IMR-90 (cell line): ENCODE results near the gene HS6ST3.

Experiments
- CEBPB ChIP-seq: IDR thresholded peaks from 2 replicates; pipeline ENCODE4 v1.6.1; 2012; ENCODE audit warnings: low read depth, low read length, improper control_type of control experiment
- MAFK ChIP-seq: IDR thresholded peaks from 2 replicates; pipeline ENCODE4 v1.6.1; 2012; ENCODE audit warnings: low read depth, low read length, improper control_type of control experiment
- POLR2A ChIP-seq: IDR thresholded peaks from 2 replicates; pipeline ENCODE4 v1.6.1; 2012; ENCODE audit warnings: mild to moderate bottlenecking, low read depth, low read length
- RAD21 ChIP-seq: IDR thresholded peaks from 2 replicates; pipeline ENCODE4 v1.6.1; 2012; ENCODE audit warnings: low read length, improper control_type of control experiment
- RCOR1 ChIP-seq: IDR thresholded peaks from 2 replicates; pipeline ENCODE4 v1.6.1; 2012; ENCODE audit warnings: mild to moderate bottlenecking, low read length, improper control_type of control experiment; ENCODE audit not compliant: insufficient replicate concordance
- TF ChIP-seq, protein P1 (sequence below): conservative IDR thresholded peaks from 2 replicates; pipeline ENCODE4 v1.5.1; 2012; ENCODE audit warnings: mild to moderate bottlenecking, low read depth, low read length, improper control_type of control experiment

DNA sequence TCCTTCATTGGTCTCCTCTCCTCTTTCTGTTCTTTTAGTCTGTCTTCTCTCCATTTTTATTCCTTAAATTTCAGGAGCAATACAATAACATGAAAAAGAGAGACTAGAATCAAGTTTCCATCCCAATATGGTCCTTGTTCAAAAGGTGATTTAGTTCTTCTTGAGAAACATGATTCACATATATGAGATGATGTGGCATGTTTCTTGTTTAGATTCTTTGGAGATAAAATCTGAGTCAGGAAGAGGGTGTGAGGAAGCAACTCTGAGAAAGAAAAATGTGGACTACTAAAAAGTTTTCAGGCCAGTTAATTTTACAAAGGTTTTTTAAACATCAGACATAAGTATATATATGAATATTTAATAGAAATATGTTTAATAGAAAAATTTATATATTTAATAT, 673.0 kb downstream of the HS6ST3 start:
- TF ChIP-seq MAFK (no peak), CEBPB (no peak), POLR2A (no peak), RAD21 (no peak), RCOR1 (no peak)
- TF ChIP-seq, protein P1, sequence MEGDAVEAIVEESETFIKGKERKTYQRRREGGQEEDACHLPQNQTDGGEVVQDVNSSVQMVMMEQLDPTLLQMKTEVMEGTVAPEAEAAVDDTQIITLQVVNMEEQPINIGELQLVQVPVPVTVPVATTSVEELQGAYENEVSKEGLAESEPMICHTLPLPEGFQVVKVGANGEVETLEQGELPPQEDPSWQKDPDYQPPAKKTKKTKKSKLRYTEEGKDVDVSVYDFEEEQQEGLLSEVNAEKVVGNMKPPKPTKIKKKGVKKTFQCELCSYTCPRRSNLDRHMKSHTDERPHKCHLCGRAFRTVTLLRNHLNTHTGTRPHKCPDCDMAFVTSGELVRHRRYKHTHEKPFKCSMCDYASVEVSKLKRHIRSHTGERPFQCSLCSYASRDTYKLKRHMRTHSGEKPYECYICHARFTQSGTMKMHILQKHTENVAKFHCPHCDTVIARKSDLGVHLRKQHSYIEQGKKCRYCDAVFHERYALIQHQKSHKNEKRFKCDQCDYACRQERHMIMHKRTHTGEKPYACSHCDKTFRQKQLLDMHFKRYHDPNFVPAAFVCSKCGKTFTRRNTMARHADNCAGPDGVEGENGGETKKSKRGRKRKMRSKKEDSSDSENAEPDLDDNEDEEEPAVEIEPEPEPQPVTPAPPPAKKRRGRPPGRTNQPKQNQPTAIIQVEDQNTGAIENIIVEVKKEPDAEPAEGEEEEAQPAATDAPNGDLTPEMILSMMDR: no peak
